ENCODE data around the gene CREBBP.

The CREBBP gene

GRCh38 chr16:3856367-3857141, 24.0 kb downstream of the CREBBP start:
- no peak for DNase-seq (ENCODE audit: low spot score)

- DNase-seq (ENCODE audit: low spot score): no peak
Observed at GRCh38 chr16:3854750-3855541, 25.6 kb downstream of the CREBBP start.

- no peak for DNase-seq (ENCODE audit: low spot score)
Observed at GRCh38 chr16:3850544-3850899, 30.0 kb downstream of the CREBBP start.

GRCh38 chr16:3849751-3850543, 30.6 kb downstream of the CREBBP start:
- DNase-seq (ENCODE audit: low spot score): no peak

GRCh38 chr16:3846595-3847091, 33.9 kb downstream of the CREBBP start:
- no peak for DNase-seq (ENCODE audit: low spot score)

- no peak for DNase-seq (ENCODE audit: low spot score)
Observed at GRCh38 chr16:3846087-3846486, 34.4 kb downstream of the CREBBP start.

- DNase-seq (ENCODE audit: low spot score): no peak
Observed at GRCh38 chr16:3842994-3843393, 37.5 kb downstream of the CREBBP start.

GRCh38 chr16:3841729-3842508, 38.6 kb downstream of the CREBBP start:
- DNase-seq (ENCODE audit: low spot score): no peak

- no peak for DNase-seq (ENCODE audit: low spot score)
Observed at GRCh38 chr16:3839402-3840184, 40.9 kb downstream of the CREBBP start.

- DNase-seq (ENCODE audit: low spot score): no peak
Observed at GRCh38 chr16:3838600-3839401, 41.7 kb downstream of the CREBBP start.

- no peak for DNase-seq (ENCODE audit: low spot score)
Observed at GRCh38 chr16:3837851-3838586, 42.5 kb downstream of the CREBBP start.

GRCh38 chr16:3836641-3837040, 43.9 kb downstream of the CREBBP start:
- no peak for DNase-seq (ENCODE audit: low spot score)

- DNase-seq (ENCODE audit: low spot score): no peak
Observed at GRCh38 chr16:3835089-3835602, 45.4 kb downstream of the CREBBP start.

GRCh38 chr16:3832668-3833067, 47.8 kb downstream of the CREBBP start:
- no peak for DNase-seq (ENCODE audit: low spot score)

GRCh38 chr16:3830625-3831254, 49.8 kb downstream of the CREBBP start:
- DNase-seq (ENCODE audit: low spot score): no peak

- DNase-seq (ENCODE audit: low spot score): no peak
Observed at GRCh38 chr16:3829631-3830536, 50.6 kb downstream of the CREBBP start.

- DNase-seq (ENCODE audit: low spot score): no peak
Observed at GRCh38 chr16:3825940-3826339, 54.6 kb downstream of the CREBBP start.

GRCh38 chr16:3825103-3825502, 55.4 kb downstream of the CREBBP start:
- DNase-seq (ENCODE audit: low spot score): no peak
